Bronchial epithelial cell (primary cell): ENCODE data around the gene STEAP4. TPM values are rescaled to one million over a fixed set of nuclear protein-coding genes. Genes with fewer than 3 reads are reported as not detected.

Experiments
- DNase-seq: peaks from one replicate; pipeline ENCODE4 v3.0.0-alpha.2; 2010; ENCODE audit warnings: low read depth
- FAIRE-seq: peaks from 2 replicates; lab custom pipeline; 2011; peaks lifted over from hg19 to GRCh38; lab: Jason Lieb, UNC
- H3K27me3 ChIP-seq: 2 replicates; pipeline ENCODE4 v1.5.1; 2011; ENCODE audit warnings: low read length; ENCODE audit not compliant: control insufficient read depth, insufficient read depth
- H3K36me3 ChIP-seq: 2 replicates; pipeline ENCODE4 v1.5.1; 2011; ENCODE audit warnings: low read length; ENCODE audit not compliant: control insufficient read depth, insufficient read depth
- H3K4me3 ChIP-seq: 2 replicates; pipeline ENCODE4 v1.5.1; 2011; ENCODE audit warnings: mild to moderate bottlenecking, low read depth, low read length, control low read depth
- total RNA-seq: library from RNA; depleted of rRNA; stranded (reverse); fragments of >200 nt; gene quantifications from 2 replicates; pipeline ENCODE4 v1.2.1, GENCODE V29; 2014
- TF ChIP-seq, protein P1 (sequence below): IDR thresholded peaks from 2 replicates; pipeline ENCODE4 v1.5.1; 2011; ENCODE audit warnings: mild to moderate bottlenecking, moderate library complexity, low read length, control low read depth, inconsistent platforms; ENCODE audit not compliant: insufficient read depth, severe bottlenecking

STEAP4 gene
- total RNA-seq, 1 donor from 2014 or later = 3.9 TPM

GRCh38 chr7:88307412-88307811, 718 bp upstream of the STEAP4 start:
- H3K36me3 ChIP-seq = no peaks in the 10 kb centered on the region
- no peaks in the 10 kb centered on the region for H3K27me3 ChIP-seq
- no peak for DNase-seq
- no peak overlapping the region for H3K4me3 ChIP-seq
- TF ChIP-seq, protein P1, sequence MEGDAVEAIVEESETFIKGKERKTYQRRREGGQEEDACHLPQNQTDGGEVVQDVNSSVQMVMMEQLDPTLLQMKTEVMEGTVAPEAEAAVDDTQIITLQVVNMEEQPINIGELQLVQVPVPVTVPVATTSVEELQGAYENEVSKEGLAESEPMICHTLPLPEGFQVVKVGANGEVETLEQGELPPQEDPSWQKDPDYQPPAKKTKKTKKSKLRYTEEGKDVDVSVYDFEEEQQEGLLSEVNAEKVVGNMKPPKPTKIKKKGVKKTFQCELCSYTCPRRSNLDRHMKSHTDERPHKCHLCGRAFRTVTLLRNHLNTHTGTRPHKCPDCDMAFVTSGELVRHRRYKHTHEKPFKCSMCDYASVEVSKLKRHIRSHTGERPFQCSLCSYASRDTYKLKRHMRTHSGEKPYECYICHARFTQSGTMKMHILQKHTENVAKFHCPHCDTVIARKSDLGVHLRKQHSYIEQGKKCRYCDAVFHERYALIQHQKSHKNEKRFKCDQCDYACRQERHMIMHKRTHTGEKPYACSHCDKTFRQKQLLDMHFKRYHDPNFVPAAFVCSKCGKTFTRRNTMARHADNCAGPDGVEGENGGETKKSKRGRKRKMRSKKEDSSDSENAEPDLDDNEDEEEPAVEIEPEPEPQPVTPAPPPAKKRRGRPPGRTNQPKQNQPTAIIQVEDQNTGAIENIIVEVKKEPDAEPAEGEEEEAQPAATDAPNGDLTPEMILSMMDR = no peak
- FAIRE-seq = no peak

DNA sequence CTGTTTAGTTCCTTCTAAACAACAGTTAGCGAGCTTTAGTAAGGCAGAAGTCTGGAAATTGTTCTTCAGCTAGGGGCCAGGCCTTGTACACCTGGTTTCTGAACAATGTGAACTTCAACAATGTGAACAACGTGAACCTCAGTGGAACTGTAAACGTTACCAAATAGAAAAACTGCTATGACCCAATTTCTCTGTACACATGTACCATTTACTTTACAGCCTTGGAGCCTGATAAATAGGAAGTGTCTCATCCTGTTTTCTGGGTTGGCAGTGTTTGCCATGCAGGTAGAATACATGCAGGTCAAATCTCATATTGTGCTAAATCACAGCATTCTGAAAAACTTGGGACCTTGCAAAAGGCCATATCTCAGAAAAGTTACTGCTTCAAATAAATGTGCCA, 1.6 kb downstream of the STEAP4 start:
- no peaks in the 10 kb centered on the region for H3K36me3 ChIP-seq
- DNase-seq = no peak
- no peak overlapping the region for H3K4me3 ChIP-seq
- TF ChIP-seq, protein P1 = no peak
- FAIRE-seq = no peak
- H3K27me3 ChIP-seq = no peaks in the 10 kb centered on the region

- Histone ChIP-seq H3K27me3 (no peaks in the 10 kb centered on the region), H3K4me3 (no peak overlapping the region), H3K36me3 (no peaks in the 10 kb centered on the region)
- FAIRE-seq (no peak), DNase-seq (no peak)
- TF ChIP-seq, protein P1 = no peak
These were observed 4.2 kb downstream of the STEAP4 start for GRCh38 chr7:88302486-88302885.

DNA sequence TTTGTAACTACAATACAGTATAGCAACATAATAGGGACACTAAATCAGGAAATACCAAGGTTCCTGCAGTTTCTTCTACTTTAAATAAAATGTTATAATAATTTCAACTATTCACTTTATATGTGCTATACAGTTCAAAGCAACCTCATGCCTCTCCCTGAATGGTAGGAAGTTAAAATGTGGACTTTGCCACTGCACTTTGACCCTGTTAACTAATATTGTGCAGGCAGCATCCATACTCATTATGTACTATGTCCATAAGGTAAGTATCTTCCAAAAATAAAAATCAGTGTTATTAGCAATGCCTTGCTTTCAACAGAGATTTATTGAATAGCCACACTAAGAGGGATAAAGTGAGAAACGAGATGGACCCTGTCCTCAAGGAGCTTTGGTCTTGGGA, 4.8 kb downstream of the STEAP4 start:
- TF ChIP-seq, protein P1 = no peak
- no peak for FAIRE-seq

DNA sequence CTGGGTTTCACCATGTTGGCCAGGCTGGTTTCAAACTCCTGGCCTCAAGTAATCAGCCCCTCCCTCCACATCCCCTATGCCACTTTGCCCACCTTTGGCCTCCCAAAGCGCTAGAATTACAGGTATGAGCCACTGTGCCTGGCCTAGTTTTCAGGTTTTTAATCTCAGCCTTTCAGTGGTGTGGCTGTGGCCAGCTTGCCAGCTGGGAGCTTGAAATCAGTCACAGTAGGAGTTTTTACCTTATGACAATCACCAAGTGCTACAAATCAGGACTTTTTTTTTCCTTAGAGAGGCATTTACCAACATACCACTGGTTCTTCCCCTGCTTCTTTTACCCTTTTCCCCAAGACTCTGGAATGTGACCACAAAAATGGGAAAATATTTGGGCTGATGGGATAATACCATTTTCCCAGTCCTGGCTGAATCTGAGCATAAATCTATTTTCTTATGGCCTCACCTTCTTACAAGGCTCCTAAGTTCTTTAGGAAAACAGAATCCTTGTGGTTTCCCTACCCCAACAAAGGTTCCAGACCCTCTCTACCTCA, 6.2 kb downstream of the STEAP4 start:
- TF ChIP-seq, protein P1 = no peak
- Histone ChIP-seq H3K36me3 (no peaks in the 10 kb centered on the region), H3K4me3 (no peak overlapping the region), H3K27me3 (no peaks in the 10 kb centered on the region)
- FAIRE-seq = no peak
- no peak for DNase-seq

More for the DNA sequence above, 4.8 kb downstream of the STEAP4 start:
- DNase-seq = no peak
- no peaks in the 10 kb centered on the region for H3K36me3 ChIP-seq
- H3K4me3 ChIP-seq = no peak overlapping the region
- H3K27me3 ChIP-seq = no peaks in the 10 kb centered on the region

GRCh38 chr7:88299126-88299525, 7.6 kb downstream of the STEAP4 start:
- Histone ChIP-seq H3K4me3 (no peak overlapping the region), H3K36me3 (no peaks in the 10 kb centered on the region), H3K27me3 (no peaks in the 10 kb centered on the region)
- FAIRE-seq (no peak), DNase-seq (no peak)
- TF ChIP-seq, protein P1 = no peak
